Activated CD8-positive, alpha-beta memory T cell treated with anti-CD3 and anti-CD28 coated beads, Interleukin-2, amount 10 ng/mL, durations not matched to agents 7 days and 5 days (primary cell): ENCODE measurements around the gene SPECC1. TPM values are rescaled to one million over a fixed set of nuclear protein-coding genes. Genes with fewer than 3 reads are reported as not detected.

ENCODE experiments used
- ATAC-seq: fragments of 150-1000 bp; cut with Tn5 transposase; one replicate; pipeline ENCODE4 v1.10.0; 2021; ENCODE audit warnings: moderate library complexity
- CTCF ChIA-PET: fragments of 350-600 bp; sonication (Branson Sonifier 250); formaldehyde crosslinking; loops from one replicate; lab custom pipeline; 2021; ENCODE audit warnings: antibody characterized with exemption; lab: Charles Lee
- DNase-seq: peaks from one replicate; pipeline ENCODE4 v3.0.0-alpha.2; 2020
- H3K27ac Mint-ChIP-seq: one replicate; pipeline ENCODE4 v1.8.0; 2021; ENCODE audit warnings: mild to moderate bottlenecking, mixed read lengths
- H3K27me3 Mint-ChIP-seq: one replicate; pipeline ENCODE4 v1.8.0; 2021; ENCODE audit warnings: mixed read lengths
- H3K36me3 Mint-ChIP-seq: one replicate; pipeline ENCODE4 v1.8.0; 2021; ENCODE audit warnings: mild to moderate bottlenecking, mixed read lengths
- H3K4me1 Mint-ChIP-seq: one replicate; pipeline ENCODE4 v1.8.0; 2021; ENCODE audit warnings: mixed read lengths
- H3K4me3 Mint-ChIP-seq: one replicate; pipeline ENCODE4 v1.8.0; 2021; ENCODE audit warnings: mild to moderate bottlenecking, moderate library complexity, mixed read lengths
- H3K9me3 Mint-ChIP-seq: one replicate; pipeline ENCODE4 v1.8.0; 2022; ENCODE audit warnings: low read depth, mixed read lengths
- total RNA-seq, 2 experiments: library from RNA; stranded (reverse); gene quantifications; one replicate each; pipeline ENCODE4 v1.2.3, GENCODE V29; 2021

The SPECC1 gene
- total RNA-seq, 2 experiments from 2014 or later, result 11.4 to 17.6 TPM

GRCh38 chr17:20077978-20078685 is 69.0 kb downstream of the SPECC1 start:
- Mint-ChIP-seq H3K4me1 (peaks cover 27% of the 10 kb centered on the region), H3K36me3 (no peaks in the 10 kb centered on the region), H3K27ac (no peak overlapping the region), H3K9me3 (no peaks in the 10 kb centered on the region), H3K27me3 (no peaks in the 10 kb centered on the region), H3K4me3 (no peak overlapping the region)
- ATAC-seq (no peak), DNase-seq (no peak)
- CTCF ChIA-PET, result interaction anchor here (1.0 to 1.6 kb wide), 3 partner anchors 14 to 69 kb away, joined by 3 to 5 read pairs (median 4); partner anchors contain the start of gene SPECC1

GRCh38 chr17:20080513-20080912 is 71.4 kb downstream of the SPECC1 start:
- CTCF ChIA-PET, result no interaction called here
- no peaks in the 10 kb centered on the region for H3K36me3 Mint-ChIP-seq
- no peak for ATAC-seq
- H3K4me1 Mint-ChIP-seq, result peaks cover 5% of the 10 kb centered on the region
- no peak for DNase-seq
- no peak overlapping the region for H3K4me3 Mint-ChIP-seq
- H3K27ac Mint-ChIP-seq, result no peak overlapping the region
- no peaks in the 10 kb centered on the region for H3K9me3 Mint-ChIP-seq
- no peaks in the 10 kb centered on the region for H3K27me3 Mint-ChIP-seq

GRCh38 chr17:20083156-20083859 is 74.1 kb downstream of the SPECC1 start:
- DNase-seq (no peak), ATAC-seq (no peak)
- no peaks in the 10 kb centered on the region for H3K36me3 Mint-ChIP-seq
- no peak overlapping the region for H3K27ac Mint-ChIP-seq
- H3K4me3 Mint-ChIP-seq, result no peak overlapping the region
- H3K4me1 Mint-ChIP-seq, result no peaks in the 10 kb centered on the region
- H3K27me3 Mint-ChIP-seq, result no peaks in the 10 kb centered on the region
- CTCF ChIA-PET, result no interaction called here
- no peaks in the 10 kb centered on the region for H3K9me3 Mint-ChIP-seq

GRCh38 chr17:20084621-20085282 is 75.6 kb downstream of the SPECC1 start:
- CTCF ChIA-PET, result no interaction called here
- Mint-ChIP-seq H3K4me3 (no peak overlapping the region), H3K9me3 (no peaks in the 10 kb centered on the region), H3K27me3 (no peaks in the 10 kb centered on the region), H3K27ac (no peak overlapping the region), H3K36me3 (no peaks in the 10 kb centered on the region), H3K4me1 (peaks cover 3% of the 10 kb centered on the region)
- DNase-seq (no peak), ATAC-seq (no peak)

- no peak for DNase-seq
- Mint-ChIP-seq H3K4me1 (peaks cover 8% of the 10 kb centered on the region), H3K9me3 (no peaks in the 10 kb centered on the region), H3K27ac (no peak overlapping the region), H3K27me3 (no peaks in the 10 kb centered on the region), H3K36me3 (no peaks in the 10 kb centered on the region), H3K4me3 (no peak overlapping the region)
- CTCF ChIA-PET, result no interaction called here
- no peak for ATAC-seq
Observed at GRCh38 chr17:20085283-20085845, 76.2 kb downstream of the SPECC1 start.

GRCh38 chr17:20086416-20087076 is 77.4 kb downstream of the SPECC1 start:
- Mint-ChIP-seq H3K36me3 (no peaks in the 10 kb centered on the region), H3K27ac (no peak overlapping the region), H3K27me3 (no peaks in the 10 kb centered on the region), H3K4me3 (no peak overlapping the region), H3K4me1 (peaks cover 12% of the 10 kb centered on the region), H3K9me3 (no peaks in the 10 kb centered on the region)
- CTCF ChIA-PET, result no interaction called here
- no peak for ATAC-seq
- DNase-seq, result no peak

- Mint-ChIP-seq H3K4me3 (no peak overlapping the region), H3K9me3 (no peaks in the 10 kb centered on the region), H3K27ac (no peak overlapping the region), H3K36me3 (no peaks in the 10 kb centered on the region), H3K27me3 (no peaks in the 10 kb centered on the region), H3K4me1 (peaks cover 12% of the 10 kb centered on the region)
- no peak for ATAC-seq
- CTCF ChIA-PET, result no interaction called here
- no peak for DNase-seq
Observed at GRCh38 chr17:20087538-20088250, 78.5 kb downstream of the SPECC1 start.

- peak; percentile 55 for ATAC-seq
- DNase-seq, result no peak
- H3K36me3 Mint-ChIP-seq, result no peaks in the 10 kb centered on the region
- no peak overlapping the region for H3K4me3 Mint-ChIP-seq
- H3K9me3 Mint-ChIP-seq, result no peaks in the 10 kb centered on the region
- CTCF ChIA-PET, result interaction anchor here (1.0 to 1.2 kb wide), 3 partner anchors 18 to 97 kb away, joined by 3 to 5 read pairs (median 3); no protein-coding TSS in a partner anchor
- peaks cover 12% of the 10 kb centered on the region for H3K4me1 Mint-ChIP-seq
- peaks cover 2% of the 10 kb centered on the region for H3K27me3 Mint-ChIP-seq
- H3K27ac Mint-ChIP-seq, result no peak overlapping the region
Observed at GRCh38 chr17:20089756-20090547, 80.8 kb downstream of the SPECC1 start.

- CTCF ChIA-PET, result interaction anchor here (1.3 kb wide), 1 partner anchor 95 kb away, joined by 3 read pairs; no protein-coding TSS in a partner anchor
- H3K9me3 Mint-ChIP-seq, result no peaks in the 10 kb centered on the region
- DNase-seq (no peak), ATAC-seq (no peak)
- no peak overlapping the region for H3K27ac Mint-ChIP-seq
- peaks cover 2% of the 10 kb centered on the region for H3K27me3 Mint-ChIP-seq
- H3K4me3 Mint-ChIP-seq, result no peak overlapping the region
- peaks cover 12% of the 10 kb centered on the region for H3K4me1 Mint-ChIP-seq
- H3K36me3 Mint-ChIP-seq, result no peaks in the 10 kb centered on the region
Observed at GRCh38 chr17:20091174-20092029, 82.2 kb downstream of the SPECC1 start.

GRCh38 chr17:20092261-20092867 is 83.2 kb downstream of the SPECC1 start:
- Mint-ChIP-seq H3K9me3 (no peaks in the 10 kb centered on the region), H3K4me3 (no peak overlapping the region), H3K4me1 (peaks cover 12% of the 10 kb centered on the region), H3K27ac (no peak overlapping the region), H3K36me3 (no peaks in the 10 kb centered on the region), H3K27me3 (peaks cover 2% of the 10 kb centered on the region)
- no peak for ATAC-seq
- CTCF ChIA-PET, result interaction anchor here (0.7 to 1.3 kb wide), 2 partner anchors 15 to 96 kb away, joined by 3 read pairs; no protein-coding TSS in a partner anchor
- no peak for DNase-seq
